ENCODE results near the gene PKP3. TPM values are rescaled to one million over a fixed set of nuclear protein-coding genes. Genes with fewer than 3 reads are reported as not detected.
A peak's percentile ranks its signal among the peaks of the same experiment; 100 is the strongest.

PKP3 gene
- total and polyA plus RNA-seq, 9 of the 15 experiments (the other 6 are each of a cell fraction or from before 2014, with no cell fraction given): 0.11 to 110 (median 30.7) TPM

GRCh38 chr11:394858-395655, 1.0 kb downstream of the PKP3 start (continued):
- TF ChIP-seq PCBP1 (IDR thresholded peaks at IDR 0.05; ENCODE audit: low read depth, low read length, poor library complexity, severe bottlenecking): peak; percentile 22
- no peak for TF ChIP-seq ZNF512 (tag; IDR thresholded peaks at IDR 0.05)
- TF ChIP-seq TRIM24 (IDR thresholded peaks at IDR 0.05): no peak
- peak; percentile 48; the same call in 1 of the 2 replicates for TF ChIP-seq ZNF740 (CRISPR knock-in tag; IDR thresholded peaks at IDR 0.05)
- TF ChIP-seq ZNF740 (tag; IDR thresholded peaks at IDR 0.05): peak in 1 of 2 experiments; percentile 41; a peak in 1 of 4 replicates
- TF ChIP-seq NONO (IDR thresholded peaks at IDR 0.05; ENCODE audit: low read depth in 2 of 2, low read length in 1 of 2): no peak
- no peak for TF ChIP-seq ELK1 (CRISPR knock-in tag; IDR thresholded peaks at IDR 0.05)
- peak; percentile 27 for TF ChIP-seq RBM39 (optimal IDR thresholded peaks at IDR 0.05; ENCODE audit: low read depth, low read length)
- peak; percentile 70; the same call in 1 of the 2 replicates for TF ChIP-seq ZFP91 (CRISPR knock-in tag; IDR thresholded peaks at IDR 0.05)
- TF ChIP-seq TEAD1 (CRISPR knock-in tag; IDR thresholded peaks at IDR 0.05): no peak
- TF ChIP-seq CREB3L1 (IDR thresholded peaks at IDR 0.05; ENCODE audit: borderline replicate concordance, low read depth): no peak
- TF ChIP-seq SPI1 (IDR thresholded peaks at IDR 0.05; ENCODE audit: borderline replicate concordance, low read depth, low read length): 0 out of 2 replicates have a peak, but pooled peaks have one; percentile 5
- TF ChIP-seq NR2C2 (CRISPR knock-in tag; IDR thresholded peaks at IDR 0.05): peak; percentile 35; the same call in 1 of the 2 replicates
- TF ChIP-seq NR2C2 (tag; IDR thresholded peaks at IDR 0.05): no peak
- TF ChIP-seq KDM1A (IDR thresholded peaks at IDR 0.05): peak; percentile 65 to 74; a peak in 3 of 4 replicates
- no peak for TF ChIP-seq SRSF1 (IDR thresholded peaks at IDR 0.05; ENCODE audit: low read depth, low read length)
- no peak; the same call in 1 of the 2 replicates for TF ChIP-seq ZNF197 (CRISPR knock-in tag; IDR thresholded peaks at IDR 0.05; ENCODE audit: low read depth)
- peak in 1 of 2 experiments; percentile 54; a peak in 3 of 4 replicates for TF ChIP-seq NRF1 (conservative IDR thresholded peaks at IDR 0.05 in 1 of 2, IDR thresholded peaks at IDR 0.05 in 1 of 2)
- 0 out of 2 replicates have a peak, but pooled peaks have one; percentile 6 for TF ChIP-seq ZNF431 (CRISPR knock-in tag; IDR thresholded peaks at IDR 0.05)
- TF ChIP-seq NFIC (IDR thresholded peaks at IDR 0.05): peak; percentile 57

All from K562 (cell line).